HG03025 (cell line): ENCODE data around the gene SSBP3.

Experiments used
- ATAC-seq: cut with Tn5 transposase; IDR thresholded peaks from one replicate; pipeline ENCODE4 v1.9.1; 2021; ENCODE audit warnings: mild to moderate bottlenecking, moderate library complexity; ENCODE audit not compliant: unreplicated experiment, low FRiP score

SSBP3 gene

DNA sequence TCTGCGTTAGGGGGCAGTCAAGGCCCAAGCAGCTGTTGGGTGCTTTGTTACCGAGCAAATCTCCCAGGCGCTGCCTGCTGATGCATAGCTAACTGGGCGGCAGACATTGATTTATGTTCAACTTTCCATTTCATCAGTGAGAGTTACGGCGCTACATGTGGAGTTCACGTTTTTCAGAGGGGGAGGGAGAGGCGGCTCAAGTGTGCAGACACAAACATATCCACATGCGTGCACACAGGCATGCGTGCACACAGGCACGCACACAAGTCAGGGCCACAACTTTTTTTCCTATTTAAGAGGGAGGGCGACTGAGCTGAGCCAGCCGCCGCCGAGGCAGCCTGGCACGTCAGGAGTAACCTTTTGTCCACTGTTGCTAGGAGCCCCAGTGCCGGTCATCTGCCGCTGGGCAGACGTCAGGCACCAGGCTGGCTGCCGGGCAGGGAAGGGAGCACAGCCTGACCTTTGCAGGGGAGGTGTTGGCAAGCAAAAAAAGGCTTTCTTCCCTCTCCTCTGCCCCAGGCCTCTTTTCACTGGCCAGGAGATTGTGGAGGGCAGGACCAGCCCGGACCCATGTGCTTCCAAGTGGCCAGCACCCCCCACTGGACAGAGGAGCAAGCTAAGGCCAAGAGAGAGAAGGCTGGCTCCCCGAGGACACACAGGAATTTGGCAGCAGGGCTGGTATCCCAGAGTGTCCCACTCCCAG, 133.0 kb downstream of the SSBP3 start:
- ATAC-seq = no peak

DNA sequence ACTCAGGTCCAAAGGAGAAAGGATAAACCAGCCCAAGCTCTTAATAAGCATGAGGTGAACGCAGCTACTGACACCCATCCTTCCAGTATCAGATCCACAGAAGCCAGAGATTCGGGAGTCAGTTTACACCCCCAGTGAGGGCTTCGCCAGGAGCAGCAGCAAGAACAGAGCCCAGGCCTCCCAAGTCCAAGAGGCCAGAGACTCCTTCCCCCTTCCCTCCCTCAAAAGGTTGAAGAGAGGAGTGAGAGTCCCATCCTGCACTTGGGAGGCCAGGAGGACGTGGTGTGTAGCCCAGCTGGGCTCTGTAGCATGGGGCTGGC, 133.5 kb downstream of the SSBP3 start:
- no peak for ATAC-seq

DNA sequence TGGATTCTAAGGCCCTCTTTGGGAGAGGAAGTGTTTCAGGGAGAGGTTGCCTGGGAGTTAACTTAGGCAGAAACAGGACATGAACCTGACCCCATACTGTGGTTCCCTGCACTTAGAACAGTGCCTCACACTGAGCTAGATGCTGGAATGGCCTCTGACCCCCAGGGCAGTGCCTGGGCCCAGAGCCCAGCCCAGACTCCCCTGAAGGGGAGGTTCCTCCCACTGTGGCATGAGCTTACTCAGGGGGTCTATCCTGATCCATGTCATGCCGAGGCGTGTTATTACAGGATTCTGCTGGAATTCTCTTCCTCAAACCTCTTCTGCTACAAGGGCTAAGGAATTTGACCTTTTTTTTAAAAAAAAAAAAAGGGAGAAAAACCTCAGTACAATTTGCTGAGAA, 134.1 kb downstream of the SSBP3 start:
- no peak for ATAC-seq

DNA sequence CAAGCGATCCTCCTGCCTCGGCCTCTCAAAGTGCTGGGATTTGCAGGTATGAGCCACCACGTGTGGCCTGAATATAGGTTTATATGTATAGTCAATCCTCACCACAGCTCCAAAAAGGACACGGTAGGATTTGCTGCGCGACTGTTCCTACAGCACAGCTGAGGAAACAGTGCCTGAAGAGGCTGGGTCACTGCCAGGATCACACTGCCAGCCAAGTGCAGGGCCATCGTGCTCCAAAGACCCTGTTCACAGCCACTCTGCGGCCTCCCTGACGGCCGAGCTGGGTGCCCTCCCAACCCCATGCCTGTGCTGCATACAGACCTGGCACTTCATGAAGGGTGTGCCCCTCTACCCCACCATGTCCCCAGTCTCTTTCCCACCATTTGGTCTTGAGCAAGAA, 134.9 kb downstream of the SSBP3 start:
- ATAC-seq = no peak

DNA sequence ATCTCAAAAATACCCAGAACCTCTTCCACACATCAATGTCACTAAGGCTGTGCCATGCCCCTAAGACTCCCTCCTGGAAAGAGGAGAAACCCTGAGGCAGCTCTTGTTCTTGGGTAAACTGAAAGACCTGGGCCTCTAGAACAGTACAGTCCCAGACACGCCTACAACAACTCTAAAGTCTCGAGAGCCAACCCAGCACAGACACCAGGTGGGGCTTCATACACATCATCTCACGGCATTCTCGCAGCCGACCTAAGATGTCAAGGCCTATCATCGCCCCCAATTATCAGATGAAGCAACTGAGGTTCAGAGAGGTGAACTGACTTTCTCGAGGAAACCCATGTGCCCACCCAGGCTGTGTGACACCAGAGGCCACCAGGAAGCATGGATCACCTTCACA, 135.7 kb downstream of the SSBP3 start:
- no peak for ATAC-seq

DNA sequence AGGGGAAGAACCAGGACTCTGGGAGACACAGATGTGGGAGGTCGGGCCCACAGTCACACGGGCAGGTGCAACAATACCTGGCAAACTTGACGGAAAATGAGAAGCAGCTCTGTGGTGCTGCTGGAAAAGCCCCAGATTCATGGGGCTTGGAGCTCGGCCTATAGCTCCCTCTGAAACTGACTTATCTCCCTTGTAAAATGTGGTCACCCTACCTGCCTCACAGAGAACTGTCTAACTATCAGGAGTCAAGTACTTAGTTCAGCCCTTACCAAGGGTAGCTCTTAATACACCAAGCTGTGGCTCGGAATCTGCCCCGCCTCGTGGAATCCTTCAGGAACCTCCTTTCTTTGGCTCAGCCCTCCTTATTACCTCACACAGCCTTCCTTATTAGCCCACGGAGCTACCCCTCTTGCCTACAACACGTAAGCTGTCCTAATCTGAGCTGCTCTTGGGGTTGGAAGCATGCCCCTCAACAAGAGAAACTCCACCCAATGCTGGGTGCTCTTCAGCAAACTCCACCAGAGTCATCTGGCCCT, 137.4 kb downstream of the SSBP3 start:
- no peak for ATAC-seq

DNA sequence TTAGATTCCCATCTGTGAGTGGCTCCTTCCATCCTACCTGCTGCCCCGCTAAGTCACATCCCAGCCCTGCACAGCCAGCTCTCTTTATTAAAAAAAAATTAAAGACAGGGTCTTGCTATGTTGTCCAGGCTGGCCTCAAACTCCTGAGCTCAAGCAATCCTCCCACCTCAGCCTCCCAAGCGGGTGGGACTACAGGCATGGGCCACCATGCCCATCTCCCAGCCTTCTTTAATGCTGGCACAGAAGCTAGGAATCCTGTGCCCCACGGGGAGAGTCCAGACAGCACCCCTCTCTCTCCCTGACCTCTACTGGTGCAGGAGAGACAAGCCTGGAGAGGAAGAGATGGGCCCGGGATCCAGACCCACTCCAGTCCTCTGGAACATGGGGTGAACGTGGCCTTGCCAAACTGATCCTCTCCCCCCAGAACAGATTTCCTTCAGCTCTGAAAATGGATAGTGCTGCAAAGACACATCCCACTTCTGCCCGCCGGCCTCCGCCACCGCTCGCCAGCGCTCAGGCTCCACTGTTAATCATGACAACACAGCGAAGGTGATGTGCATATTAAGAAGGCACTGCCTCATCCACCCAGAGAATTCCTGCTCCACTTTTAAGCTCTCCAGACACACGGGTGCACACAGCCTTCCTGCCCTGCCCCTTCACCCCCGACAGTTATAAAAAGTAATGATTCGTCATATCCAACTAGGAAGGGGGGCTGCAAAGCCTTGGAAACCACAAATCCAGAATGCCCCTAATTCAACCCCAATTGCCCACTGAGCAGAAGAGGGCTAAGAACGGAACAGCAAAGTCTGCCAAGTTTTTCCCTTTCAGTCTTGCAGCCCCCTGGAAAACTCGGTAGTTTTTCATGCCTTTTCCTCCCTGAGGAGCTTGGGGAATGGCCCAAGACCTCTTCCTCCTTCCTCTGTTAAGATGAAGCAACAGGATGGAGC, 138.1 kb downstream of the SSBP3 start:
- no peak for ATAC-seq

DNA sequence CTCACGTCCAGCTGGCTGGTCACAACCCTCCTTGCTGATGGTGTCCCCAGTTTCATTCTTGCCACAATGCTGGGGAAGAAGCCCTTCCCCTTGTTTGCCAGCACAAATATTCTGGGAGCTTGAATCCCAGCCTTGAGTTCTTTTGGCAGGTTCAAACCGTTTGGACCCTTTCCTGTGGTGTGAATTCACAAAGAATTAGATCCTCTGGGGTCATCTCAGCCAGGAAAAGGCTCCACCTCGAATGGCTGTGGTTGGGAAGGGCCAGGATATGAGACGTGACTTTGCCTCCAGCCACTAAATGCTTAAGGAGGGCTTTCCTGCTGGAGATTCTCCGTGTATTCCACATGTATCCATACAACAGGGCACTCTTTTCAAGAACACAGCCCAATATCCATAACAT, 139.3 kb downstream of the SSBP3 start:
- no peak for ATAC-seq

DNA sequence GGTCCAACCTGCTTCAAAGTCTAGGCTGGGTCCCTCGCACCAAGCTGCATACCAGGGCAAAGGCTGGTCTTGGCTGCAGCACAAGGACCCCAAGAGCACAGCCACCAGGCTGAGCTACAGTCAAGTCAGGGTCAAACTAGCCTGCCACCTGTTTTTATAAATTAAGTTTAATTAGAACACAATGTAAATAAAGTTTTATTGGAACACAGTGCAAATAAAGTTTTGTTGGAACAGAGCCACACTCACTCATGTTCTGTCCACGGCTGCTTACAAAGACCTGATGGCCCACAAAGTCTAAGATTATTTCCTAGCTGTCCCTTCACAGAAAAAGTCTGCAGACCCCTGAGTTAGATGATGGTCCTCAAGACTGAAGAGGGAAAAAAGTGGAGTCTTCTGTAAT, 140.0 kb downstream of the SSBP3 start:
- no peak for ATAC-seq

DNA sequence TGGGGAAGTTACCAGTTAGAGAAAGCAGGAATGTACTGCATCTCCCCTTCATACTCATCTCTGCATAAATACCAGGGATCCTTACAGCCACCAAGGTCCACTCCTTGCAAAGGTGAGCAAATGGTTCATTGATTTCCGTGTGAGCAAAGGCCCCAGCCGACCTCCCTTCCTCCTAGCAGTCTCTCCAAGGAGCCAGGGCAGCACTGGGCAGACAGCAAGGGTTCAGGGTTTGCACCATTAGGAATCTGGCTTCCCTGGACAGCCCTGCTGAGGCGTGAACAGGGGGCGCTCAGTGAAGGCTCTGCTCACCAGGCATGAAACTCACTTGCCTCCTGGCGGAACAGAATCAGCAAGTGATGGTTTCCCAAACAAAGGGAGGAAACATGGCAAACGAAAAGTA, 140.5 kb downstream of the SSBP3 start:
- ATAC-seq = no peak

DNA sequence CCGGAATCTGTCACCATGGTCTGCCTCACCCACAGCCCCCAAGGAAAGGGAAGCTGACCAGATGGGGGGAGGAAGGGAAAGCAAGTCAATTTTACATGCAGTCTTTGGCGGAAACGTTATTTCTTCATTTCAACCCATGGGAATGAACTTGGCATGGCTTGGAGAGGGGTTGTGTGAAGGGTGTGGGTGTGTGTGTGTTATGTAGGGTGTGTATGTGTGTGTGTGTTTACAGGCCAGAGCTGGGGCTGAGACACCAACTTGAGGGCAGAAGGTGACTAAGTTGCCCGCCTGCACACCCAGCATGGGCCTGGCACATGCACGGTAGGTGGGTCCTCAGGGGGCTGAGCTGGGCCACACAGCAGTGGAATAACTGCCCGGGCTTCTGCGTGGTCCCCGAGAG, 141.1 kb downstream of the SSBP3 start:
- ATAC-seq = no peak

DNA sequence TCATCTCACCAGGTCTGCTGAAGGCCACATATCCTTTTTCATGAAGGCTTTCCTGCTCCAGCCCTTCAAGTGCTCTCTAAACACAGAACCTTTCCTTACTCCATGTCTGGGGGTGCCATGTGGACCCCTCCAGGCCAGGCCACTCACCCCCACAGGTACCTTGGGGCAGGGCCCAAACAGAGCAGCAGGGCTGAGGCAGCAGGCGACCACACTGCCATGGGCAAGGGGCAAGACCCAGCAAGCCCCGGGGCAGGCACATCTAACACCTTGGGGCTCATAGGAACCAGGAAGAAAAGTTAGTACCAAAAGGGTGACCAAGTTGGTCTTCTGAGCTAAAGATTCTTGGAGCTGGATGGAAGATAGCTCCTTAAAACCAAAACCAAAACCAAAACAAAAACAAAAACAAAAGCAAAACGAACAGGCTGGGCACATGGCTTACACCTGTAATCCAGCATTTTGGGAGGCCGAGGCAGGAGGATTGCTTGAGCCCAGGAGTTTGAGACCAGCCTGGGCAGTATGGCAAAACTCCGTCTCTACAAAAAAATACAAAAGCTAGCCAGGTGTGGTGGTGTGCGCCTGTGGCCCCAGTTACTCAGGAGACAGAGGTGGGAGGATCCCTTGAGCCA, 142.5 kb downstream of the SSBP3 start:
- no peak for ATAC-seq

DNA sequence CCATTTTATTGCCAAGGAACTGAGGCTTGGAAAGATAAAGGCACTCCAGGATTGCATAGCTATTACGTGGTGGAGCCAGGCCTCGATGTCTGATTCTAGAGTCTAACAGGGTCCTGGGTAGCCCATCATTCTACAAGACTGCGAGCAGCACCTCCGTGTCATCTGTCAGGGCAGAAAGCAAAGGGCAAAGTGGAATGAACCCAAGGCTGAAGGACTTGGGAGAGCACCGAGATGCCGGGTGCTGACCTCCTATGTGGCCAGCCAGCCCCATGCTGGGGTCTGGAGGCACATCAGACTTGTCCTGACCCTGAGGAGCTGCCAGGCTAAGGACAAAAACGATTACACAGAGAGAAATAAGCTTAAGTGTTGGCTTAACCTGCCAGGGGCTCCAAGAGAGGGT, 143.9 kb downstream of the SSBP3 start:
- no peak for ATAC-seq

DNA sequence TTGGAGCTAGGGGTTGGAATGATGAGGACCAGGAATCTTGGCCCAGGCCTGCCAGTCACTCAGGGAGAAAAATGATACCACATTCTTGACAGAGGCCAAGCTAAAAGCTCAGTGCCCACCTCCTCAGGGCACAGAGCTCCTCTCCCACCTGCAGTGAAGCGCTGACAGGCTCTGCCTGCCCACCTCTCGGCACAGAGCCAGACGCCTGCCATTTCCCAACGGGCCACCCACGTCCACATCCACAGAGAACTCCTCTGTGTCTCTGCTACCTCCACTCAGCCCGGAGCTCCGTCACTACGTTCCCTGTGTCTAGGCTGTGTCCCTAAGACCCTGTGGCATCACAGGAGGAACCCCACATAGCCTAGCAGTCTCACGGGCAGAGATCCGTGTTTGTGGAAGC, 145.4 kb downstream of the SSBP3 start:
- no peak for ATAC-seq

DNA sequence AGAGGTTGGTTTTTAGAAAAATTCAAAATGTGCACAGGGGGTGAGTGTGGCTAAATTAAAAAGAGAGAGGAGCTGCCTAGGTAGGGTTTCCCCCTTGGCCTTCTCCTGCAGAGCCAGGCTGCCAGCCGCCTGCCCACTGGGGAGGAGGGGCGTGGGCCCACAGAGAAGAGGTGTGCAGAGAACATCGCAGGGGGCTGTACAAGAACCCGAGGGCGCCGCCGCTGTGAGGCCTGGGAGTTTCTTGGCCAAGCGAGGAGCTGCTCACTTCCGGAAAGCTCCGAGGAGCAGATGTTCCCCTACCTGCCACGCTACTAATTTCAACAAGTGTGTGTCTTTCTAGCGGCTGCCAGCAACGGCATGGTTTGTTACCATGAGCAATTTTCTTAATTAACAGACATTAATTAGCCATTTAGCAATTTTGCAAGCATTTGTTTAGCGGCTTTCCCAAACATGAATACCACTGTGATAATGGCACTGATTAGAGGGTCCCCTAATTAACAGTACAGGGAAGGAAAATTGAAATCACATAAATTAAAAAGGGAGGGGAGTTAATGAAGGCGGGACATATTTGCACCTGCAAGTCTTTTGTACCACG, 146.6 kb downstream of the SSBP3 start:
- no peak for ATAC-seq

DNA sequence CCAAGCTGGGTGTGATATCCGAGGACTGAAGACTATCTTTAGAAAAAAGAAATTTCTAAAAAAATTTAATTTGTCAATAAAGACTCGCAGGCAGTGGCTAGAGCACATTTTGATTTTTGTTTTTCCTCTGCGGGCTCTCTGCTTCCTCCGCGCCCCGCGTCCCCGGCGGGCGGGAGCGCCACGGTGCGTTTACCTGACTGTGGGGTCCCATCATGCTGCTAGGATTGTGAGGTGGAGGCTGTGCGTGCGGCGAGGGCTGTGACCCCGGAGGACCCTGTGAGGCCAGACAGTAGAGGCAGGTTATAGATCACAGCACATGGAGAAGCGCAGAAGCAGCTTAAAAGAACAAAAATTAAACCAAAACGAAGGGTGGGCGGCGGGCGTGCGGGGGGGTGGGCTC, 148.3 kb downstream of the SSBP3 start:
- no peak for ATAC-seq

DNA sequence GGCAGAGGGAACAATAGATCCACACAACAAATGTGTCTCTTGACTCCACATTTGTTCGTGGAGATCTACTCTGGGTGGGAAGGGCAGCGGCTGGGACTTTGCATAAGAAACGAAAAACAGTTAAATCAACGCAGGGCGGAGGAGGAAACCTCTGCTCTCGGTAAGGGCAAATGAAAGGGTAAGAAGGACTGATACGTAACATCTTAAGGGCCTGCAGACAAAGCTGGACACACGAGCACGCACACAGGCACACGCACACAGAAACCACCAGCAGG, 148.9 kb downstream of the SSBP3 start:
- no peak for ATAC-seq

DNA sequence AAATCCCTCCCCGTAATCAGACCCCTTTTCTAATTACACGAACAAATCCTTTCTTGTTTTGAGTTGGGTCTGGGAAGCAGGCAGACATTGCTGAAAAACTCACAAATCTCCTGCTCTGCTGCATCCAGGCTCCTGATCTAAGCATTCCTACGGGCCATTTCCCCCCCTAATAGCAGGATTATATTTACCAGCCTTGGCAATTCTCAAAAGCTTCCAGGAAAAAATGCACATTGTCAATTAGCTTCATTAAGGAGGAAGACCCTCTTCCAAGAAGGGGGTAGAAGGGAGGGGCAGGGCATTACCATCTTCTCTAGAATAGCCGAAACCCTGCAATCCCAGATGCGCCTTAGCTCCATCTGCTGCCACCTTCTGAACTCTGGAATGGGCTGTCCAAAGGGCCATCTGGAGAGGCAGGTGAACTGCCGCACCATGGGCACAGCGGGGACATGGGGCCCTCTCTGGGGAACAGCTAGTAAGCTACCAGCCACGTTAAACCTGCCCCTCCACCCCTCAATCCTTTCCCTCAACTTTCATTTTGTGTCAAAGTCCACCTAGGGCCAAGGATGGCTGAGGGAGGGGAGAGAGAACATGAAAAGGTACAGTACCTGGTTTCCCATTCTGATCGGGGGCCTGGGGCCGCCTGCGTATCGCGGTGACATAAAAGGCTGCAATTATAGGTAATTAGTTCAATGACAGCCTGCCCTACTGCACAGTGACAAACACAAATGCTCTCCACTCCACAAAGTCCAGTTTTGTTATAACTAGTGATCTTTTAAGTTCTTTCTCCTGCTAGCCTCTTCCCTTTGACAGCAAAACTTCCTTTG, 149.5 kb downstream of the SSBP3 start:
- ATAC-seq = no peak

DNA sequence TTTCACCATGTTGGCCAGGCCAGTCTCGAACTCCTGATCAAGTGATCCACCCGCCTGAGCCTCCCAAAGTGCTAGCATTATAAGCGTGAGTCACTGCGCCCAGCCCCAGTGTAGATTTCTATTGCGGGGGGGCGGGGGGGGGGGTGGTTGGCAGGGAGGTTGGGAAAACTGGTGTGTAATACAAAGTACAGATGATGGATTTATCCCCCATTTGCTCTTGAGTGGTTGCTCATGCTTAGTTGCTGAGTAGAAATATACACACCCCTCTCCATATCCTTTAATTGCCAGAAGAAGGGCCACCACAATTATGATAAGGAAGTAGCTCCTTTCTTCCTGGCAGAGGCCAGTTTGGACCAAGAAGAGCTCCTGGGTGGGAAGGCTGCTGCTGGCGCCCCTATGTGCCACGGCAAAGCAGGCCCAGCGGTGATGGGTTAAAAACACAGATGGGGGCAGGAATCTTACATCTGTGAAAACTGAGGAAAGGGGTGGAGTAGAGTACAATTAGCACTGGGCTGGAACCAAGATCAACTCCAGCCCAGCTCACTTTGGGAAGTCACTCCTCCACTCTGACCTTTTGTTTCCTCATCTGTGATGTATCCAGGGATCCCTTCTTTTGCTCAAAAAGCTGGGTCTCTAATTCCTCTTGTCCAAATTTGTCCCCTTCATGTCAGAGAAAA, 151.0 kb downstream of the SSBP3 start:
- ATAC-seq = no peak

DNA sequence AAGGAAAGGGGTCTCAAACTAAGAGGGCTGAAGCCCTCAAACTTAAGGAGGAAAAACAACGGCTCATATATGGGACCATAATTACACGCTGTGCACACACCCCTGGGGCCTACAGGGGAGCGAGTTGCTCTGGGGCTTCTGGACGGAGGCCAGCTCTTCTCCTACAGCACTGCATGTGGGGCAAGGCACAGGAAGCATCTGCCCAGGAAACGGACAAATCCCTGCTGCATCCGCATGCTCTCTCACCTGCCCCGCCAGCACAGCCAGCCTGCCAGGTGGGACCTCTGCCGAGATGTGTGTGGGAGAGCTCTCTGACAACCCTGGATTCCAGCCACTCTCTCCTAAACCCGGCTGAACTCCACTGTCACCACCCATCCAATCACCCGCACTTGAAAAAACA, 152.1 kb downstream of the SSBP3 start:
- no peak for ATAC-seq
